Gastroesophageal sphincter (tissue), 3 donors: ENCODE measurements around the gene MAML3.

Source experiments
- EP300 ChIP-seq: sonication (generic); formaldehyde crosslinking; IDR thresholded peaks from one replicate; pipeline ENCODE4 v1.6.1; 2017; ENCODE audit warnings: antibody characterized with exemption, mild to moderate bottlenecking
- TF ChIP-seq, protein P1 (sequence below), 4 experiments: fragments of 200-600 bp in 2 of 4; fragments of 450-650 bp in 2 of 4; sonication (generic) in 1 of 4; IDR thresholded peaks; one replicate each; pipeline ENCODE4 v1.5.1; 2017 to 2019; ENCODE audit warnings: antibody characterized with exemption in 4 of 4, mild to moderate bottlenecking in 2 of 4, moderate library complexity in 2 of 4

DNA sequence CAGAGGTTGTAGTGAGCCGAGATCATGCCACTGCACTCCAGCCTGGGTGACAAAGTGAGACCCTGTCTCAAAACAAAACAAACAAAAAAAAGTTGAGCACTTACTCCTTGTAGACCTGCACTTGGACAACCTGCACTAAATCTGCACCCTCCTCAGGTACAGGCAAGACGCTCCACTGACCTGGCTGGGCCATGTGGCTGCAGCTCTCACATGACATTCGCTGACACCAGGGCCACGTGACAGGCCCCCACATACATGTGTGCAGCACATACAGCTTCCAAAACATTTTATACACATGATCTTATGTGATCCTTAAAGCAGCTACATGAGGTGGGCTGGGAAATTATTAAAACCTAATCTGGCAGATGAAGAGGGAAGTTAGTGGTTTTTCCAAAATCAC is 425.8 kb downstream of the MAML3 start:
- TF ChIP-seq, protein P1, sequence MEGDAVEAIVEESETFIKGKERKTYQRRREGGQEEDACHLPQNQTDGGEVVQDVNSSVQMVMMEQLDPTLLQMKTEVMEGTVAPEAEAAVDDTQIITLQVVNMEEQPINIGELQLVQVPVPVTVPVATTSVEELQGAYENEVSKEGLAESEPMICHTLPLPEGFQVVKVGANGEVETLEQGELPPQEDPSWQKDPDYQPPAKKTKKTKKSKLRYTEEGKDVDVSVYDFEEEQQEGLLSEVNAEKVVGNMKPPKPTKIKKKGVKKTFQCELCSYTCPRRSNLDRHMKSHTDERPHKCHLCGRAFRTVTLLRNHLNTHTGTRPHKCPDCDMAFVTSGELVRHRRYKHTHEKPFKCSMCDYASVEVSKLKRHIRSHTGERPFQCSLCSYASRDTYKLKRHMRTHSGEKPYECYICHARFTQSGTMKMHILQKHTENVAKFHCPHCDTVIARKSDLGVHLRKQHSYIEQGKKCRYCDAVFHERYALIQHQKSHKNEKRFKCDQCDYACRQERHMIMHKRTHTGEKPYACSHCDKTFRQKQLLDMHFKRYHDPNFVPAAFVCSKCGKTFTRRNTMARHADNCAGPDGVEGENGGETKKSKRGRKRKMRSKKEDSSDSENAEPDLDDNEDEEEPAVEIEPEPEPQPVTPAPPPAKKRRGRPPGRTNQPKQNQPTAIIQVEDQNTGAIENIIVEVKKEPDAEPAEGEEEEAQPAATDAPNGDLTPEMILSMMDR (IDR thresholded peaks at IDR 0.05) = no peak
- no peak for TF ChIP-seq EP300
